ENCODE results near the gene UBN2. TPM values are rescaled to one million over a fixed set of nuclear protein-coding genes. Genes with fewer than 3 reads are reported as not detected.

UBN2 gene
- total RNA-seq, 1 experiment from 2014 or later: 39.0 TPM

- TF ChIP-seq, protein P1, sequence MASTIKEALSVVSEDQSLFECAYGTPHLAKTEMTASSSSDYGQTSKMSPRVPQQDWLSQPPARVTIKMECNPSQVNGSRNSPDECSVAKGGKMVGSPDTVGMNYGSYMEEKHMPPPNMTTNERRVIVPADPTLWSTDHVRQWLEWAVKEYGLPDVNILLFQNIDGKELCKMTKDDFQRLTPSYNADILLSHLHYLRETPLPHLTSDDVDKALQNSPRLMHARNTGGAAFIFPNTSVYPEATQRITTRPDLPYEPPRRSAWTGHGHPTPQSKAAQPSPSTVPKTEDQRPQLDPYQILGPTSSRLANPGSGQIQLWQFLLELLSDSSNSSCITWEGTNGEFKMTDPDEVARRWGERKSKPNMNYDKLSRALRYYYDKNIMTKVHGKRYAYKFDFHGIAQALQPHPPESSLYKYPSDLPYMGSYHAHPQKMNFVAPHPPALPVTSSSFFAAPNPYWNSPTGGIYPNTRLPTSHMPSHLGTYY (CRISPR knock-in tag; IDR thresholded peaks at IDR 0.05): no peak
- TF ChIP-seq, protein P2, sequence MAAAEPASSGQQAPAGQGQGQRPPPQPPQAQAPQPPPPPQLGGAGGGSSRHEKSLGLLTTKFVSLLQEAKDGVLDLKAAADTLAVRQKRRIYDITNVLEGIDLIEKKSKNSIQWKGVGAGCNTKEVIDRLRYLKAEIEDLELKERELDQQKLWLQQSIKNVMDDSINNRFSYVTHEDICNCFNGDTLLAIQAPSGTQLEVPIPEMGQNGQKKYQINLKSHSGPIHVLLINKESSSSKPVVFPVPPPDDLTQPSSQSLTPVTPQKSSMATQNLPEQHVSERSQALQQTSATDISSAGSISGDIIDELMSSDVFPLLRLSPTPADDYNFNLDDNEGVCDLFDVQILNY (CRISPR knock-in tag; IDR thresholded peaks at IDR 0.05): no peak
- TF ChIP-seq CREM (CRISPR knock-in tag; IDR thresholded peaks at IDR 0.05) (no peak), CREB1 (CRISPR knock-in tag; IDR thresholded peaks at IDR 0.05) (no peak), AR (CRISPR knock-in tag; IDR thresholded peaks at IDR 0.05) (no peak), FOXK1 (CRISPR knock-in tag; IDR thresholded peaks at IDR 0.05) (no peak), ZNF671 (CRISPR knock-in tag; IDR thresholded peaks at IDR 0.05) (no peak), IRF2 (CRISPR knock-in tag; IDR thresholded peaks at IDR 0.05; ENCODE audit: borderline replicate concordance, low read depth) (no peak), MYBL2 (CRISPR knock-in tag; IDR thresholded peaks at IDR 0.05) (no peak), ETV6 (CRISPR knock-in tag; IDR thresholded peaks at IDR 0.05) (no peak)
- TF ChIP-seq, protein P3, sequence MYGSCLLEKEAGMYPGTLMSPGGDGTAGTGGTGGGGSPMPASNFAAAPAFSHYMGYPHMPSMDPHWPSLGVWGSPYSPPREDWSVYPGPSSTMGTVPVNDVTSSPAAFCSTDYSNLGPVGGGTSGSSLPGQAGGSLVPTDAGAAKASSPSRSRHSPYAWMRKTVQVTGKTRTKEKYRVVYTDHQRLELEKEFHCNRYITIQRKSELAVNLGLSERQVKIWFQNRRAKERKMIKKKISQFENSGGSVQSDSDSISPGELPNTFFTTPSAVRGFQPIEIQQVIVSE (CRISPR knock-in tag; IDR thresholded peaks at IDR 0.05; ENCODE audit: borderline replicate concordance): no peak
- TF ChIP-seq, protein P4, sequence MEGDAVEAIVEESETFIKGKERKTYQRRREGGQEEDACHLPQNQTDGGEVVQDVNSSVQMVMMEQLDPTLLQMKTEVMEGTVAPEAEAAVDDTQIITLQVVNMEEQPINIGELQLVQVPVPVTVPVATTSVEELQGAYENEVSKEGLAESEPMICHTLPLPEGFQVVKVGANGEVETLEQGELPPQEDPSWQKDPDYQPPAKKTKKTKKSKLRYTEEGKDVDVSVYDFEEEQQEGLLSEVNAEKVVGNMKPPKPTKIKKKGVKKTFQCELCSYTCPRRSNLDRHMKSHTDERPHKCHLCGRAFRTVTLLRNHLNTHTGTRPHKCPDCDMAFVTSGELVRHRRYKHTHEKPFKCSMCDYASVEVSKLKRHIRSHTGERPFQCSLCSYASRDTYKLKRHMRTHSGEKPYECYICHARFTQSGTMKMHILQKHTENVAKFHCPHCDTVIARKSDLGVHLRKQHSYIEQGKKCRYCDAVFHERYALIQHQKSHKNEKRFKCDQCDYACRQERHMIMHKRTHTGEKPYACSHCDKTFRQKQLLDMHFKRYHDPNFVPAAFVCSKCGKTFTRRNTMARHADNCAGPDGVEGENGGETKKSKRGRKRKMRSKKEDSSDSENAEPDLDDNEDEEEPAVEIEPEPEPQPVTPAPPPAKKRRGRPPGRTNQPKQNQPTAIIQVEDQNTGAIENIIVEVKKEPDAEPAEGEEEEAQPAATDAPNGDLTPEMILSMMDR (IDR thresholded peaks at IDR 0.05): no peak
- H3K9me3 Mint-ChIP-seq: no peaks in the 10 kb centered on the region
- no peak for DNase-seq (ENCODE audit: low spot score)
- ChIA-PET POLR2A (no interaction called here), CTCF (no interaction called here)
- peaks cover 8% of the 10 kb centered on the region for H3K4me1 Mint-ChIP-seq
- H3K27ac Mint-ChIP-seq: no peak overlapping the region
- H3K4me3 Mint-ChIP-seq: no peak overlapping the region
- H3K27me3 Mint-ChIP-seq (ENCODE audit: low read depth): no peaks in the 10 kb centered on the region
- no peak for ATAC-seq
- H3K36me3 Mint-ChIP-seq: peaks cover 27% of the 10 kb centered on the region
Measured at GRCh38 chr7:139299296-139299695, 68.3 kb downstream of the UBN2 start.

DNA sequence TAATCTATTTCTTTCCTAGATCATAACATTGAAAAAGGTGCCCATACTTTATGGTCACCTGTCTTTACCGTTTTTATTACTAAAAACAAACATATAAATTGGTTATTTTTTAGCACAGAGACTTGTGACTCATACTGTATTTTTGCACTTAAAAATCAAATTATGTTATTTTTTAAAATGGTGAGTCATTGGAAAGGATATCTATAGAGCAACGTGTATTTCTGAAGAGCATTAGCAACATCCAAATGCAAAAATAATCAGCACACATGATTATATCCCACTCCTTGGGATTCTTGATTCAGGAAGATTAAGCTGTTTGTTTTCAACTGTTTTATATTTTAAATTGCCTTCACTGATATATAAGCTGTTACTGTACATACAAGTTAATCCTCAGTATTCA lies 69.4 kb downstream of the UBN2 start:
- Mint-ChIP-seq H3K36me3 (peaks cover 20% of the 10 kb centered on the region), H3K9me3 (no peaks in the 10 kb centered on the region), H3K4me1 (peaks cover 8% of the 10 kb centered on the region), H3K4me3 (no peak overlapping the region), H3K27me3 (ENCODE audit: low read depth) (no peaks in the 10 kb centered on the region), H3K27ac (no peak overlapping the region)
- POLR2A ChIA-PET: no interaction called here
- ATAC-seq (no peak), DNase-seq (ENCODE audit: low spot score) (no peak)
- CTCF ChIA-PET: no interaction called here
- TF ChIP-seq, protein P5, sequence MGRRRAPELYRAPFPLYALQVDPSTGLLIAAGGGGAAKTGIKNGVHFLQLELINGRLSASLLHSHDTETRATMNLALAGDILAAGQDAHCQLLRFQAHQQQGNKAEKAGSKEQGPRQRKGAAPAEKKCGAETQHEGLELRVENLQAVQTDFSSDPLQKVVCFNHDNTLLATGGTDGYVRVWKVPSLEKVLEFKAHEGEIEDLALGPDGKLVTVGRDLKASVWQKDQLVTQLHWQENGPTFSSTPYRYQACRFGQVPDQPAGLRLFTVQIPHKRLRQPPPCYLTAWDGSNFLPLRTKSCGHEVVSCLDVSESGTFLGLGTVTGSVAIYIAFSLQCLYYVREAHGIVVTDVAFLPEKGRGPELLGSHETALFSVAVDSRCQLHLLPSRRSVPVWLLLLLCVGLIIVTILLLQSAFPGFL (CRISPR knock-in tag; IDR thresholded peaks at IDR 0.05; ENCODE audit: borderline replicate concordance): no peak
- TF ChIP-seq NFYB (CRISPR knock-in tag; conservative IDR thresholded peaks at IDR 0.05; ENCODE audit: low read depth) (no peak), SMAD3 (CRISPR knock-in tag; IDR thresholded peaks at IDR 0.05; ENCODE audit: borderline replicate concordance) (no peak), ZNF121 (CRISPR knock-in tag; IDR thresholded peaks at IDR 0.05) (no peak), ATF1 (CRISPR knock-in tag; IDR thresholded peaks at IDR 0.05) (no peak), SP1 (CRISPR knock-in tag; conservative IDR thresholded peaks at IDR 0.05) (no peak), ZNF671 (CRISPR knock-in tag; IDR thresholded peaks at IDR 0.05) (no peak), NFE2L1 (CRISPR knock-in tag; IDR thresholded peaks at IDR 0.05) (no peak), TCF7 (CRISPR knock-in tag; IDR thresholded peaks at IDR 0.05; ENCODE audit: low read depth) (no peak), IRF1 (CRISPR knock-in tag; IDR thresholded peaks at IDR 0.05) (no peak), ZBTB21 (CRISPR knock-in tag; IDR thresholded peaks at IDR 0.05; ENCODE audit: borderline replicate concordance) (no peak), MXD4 (CRISPR knock-in tag; IDR thresholded peaks at IDR 0.05; ENCODE audit: borderline replicate concordance) (no peak)
- TF ChIP-seq, protein P6, sequence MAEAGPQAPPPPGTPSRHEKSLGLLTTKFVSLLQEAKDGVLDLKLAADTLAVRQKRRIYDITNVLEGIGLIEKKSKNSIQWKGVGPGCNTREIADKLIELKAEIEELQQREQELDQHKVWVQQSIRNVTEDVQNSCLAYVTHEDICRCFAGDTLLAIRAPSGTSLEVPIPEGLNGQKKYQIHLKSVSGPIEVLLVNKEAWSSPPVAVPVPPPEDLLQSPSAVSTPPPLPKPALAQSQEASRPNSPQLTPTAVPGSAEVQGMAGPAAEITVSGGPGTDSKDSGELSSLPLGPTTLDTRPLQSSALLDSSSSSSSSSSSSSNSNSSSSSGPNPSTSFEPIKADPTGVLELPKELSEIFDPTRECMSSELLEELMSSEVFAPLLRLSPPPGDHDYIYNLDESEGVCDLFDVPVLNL (CRISPR knock-in tag; IDR thresholded peaks at IDR 0.05; ENCODE audit: borderline replicate concordance, low read depth): no peak
